NCI-H2107 (cell line): Measurements from ENCODE around the gene RBMS3.
"Not testable (repeated sequence)": the region's sequence is repeated elsewhere in the genome, so short reads cannot be mapped to it uniquely, and the experiment has no call there.

Source experiments
- DNase-seq: peaks from one replicate; lab custom pipeline; 2025; lab: John Stamatoyannopoulos, UW

The RBMS3 gene

DNA sequence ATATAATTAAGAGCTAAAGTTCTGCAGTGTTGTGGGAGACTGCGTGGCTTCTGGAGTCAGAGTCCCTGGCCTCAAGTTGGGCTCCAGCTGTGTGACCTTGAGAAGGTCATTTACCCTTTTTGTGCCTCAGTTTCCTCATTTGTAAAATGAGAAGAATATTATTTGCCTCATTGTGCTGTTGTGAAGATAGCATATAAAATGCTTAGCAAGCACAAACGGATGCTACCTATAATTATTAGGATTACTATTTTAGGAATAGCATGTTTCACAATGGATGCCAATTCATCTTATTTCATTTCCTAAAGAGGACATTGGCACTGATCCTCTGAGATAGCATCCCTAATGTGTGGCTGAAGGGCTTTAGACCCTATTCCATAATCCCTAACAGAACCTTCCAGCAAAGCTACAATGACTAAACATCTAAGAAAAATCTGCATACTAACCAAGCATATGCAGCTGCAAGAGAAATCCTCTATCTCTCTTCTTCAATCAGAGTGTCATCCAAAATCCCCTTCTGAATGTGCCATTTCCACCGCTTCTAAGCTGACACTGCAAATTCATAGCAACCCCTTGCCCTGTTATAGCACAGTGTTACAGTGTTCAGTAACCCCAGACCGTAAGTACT lies 148.3 kb downstream of the RBMS3 start:
- DNase-seq: no peak

- no peak for DNase-seq
These were observed 149.7 kb downstream of the RBMS3 start for GRCh38 chr3:29430558-29430971.

- no peak for DNase-seq
These were observed 155.9 kb downstream of the RBMS3 start for GRCh38 chr3:29436612-29437323.

- no peak for DNase-seq
These were observed 157.7 kb downstream of the RBMS3 start for GRCh38 chr3:29438580-29438979.

GRCh38 chr3:29440413-29441305 lies 159.8 kb downstream of the RBMS3 start:
- DNase-seq: no peak

DNA sequence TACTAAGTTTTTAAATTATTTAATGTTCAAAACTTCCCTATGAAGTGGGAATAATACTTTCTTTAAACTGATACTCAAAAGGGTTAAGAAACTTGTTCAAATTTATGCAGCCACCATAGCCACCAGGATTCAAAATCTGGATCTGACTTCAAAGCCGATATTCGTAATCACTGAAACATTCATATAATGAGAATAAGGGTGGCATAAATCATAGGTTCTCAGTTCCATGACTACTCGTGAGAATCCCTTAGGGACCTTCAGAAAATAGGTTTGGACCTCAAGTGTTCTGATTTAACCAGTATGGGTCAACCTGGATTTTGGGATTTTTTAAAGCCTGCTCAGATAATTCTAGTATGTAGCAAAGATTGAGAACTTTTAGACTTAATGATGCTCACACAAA lies 160.6 kb downstream of the RBMS3 start:
- DNase-seq: no peak

DNA sequence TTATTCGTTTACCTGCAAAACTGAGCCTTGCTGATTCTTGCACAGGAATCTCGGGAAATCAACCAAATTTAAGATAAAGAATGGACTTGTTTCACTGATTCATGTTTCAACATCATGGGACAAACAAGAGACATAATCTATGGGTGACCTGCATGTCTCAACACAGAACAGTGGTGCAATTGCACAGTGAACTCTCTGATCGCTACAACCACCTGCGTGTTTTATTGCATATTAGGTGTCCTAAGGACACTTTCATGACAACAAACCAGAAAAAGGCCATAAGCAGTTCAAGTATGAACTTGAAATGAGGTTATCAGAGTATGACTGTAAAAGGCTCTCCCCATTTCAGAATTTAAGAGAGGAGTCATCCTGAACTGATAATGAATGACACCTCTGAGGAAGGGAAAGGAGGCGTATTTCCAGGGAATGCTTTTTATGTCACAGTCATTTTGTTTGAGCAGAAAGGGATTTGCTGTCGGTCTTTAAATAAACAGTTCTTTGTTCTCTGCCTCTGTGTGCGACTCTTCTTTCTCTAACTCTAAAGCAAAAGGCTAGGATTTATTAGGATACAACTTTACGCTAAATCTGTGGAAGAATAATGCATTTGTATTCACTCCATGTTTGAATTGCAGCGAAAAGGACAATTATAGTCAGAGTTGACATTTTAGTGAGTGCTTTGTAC lies 167.2 kb downstream of the RBMS3 start:
- DNase-seq: no peak

- DNase-seq: no peak
These were observed 171.0 kb downstream of the RBMS3 start for GRCh38 chr3:29451920-29452319.

- DNase-seq: no peak
These were observed 172.0 kb downstream of the RBMS3 start for GRCh38 chr3:29452934-29453283.

DNA sequence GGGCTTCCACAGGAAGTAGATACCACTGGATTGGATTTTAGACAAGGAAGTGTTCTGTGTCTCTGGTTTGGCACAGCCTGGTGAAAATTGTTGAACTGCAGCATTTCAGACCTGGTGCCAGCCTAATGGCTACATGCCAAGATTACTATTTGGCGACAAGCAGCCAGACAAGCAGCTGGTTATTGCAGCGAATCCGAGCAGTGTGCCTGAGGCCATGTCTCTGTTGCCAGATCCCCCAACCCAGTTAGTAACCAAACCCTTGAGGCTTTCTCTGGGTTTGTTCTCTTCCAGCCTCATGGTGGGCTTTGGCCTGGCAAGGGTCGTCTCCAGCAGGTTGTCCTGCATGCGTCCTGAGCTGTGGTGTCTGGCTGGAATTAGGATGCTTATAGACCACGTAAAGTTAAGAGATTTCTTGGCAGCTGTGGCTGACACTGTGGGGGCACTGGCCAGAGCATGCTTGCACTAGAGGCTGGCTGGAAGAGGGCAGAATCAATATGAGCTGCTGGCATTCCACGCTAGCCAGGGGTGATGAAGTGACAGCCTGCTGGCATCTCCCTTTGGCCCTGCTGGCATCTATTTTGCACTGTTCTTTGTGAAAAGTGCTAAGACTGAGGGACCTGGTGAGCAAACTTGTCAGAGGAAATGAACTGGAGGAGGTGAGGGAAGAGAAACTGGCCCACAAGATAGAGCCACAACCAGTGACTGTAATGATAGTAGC lies 172.6 kb downstream of the RBMS3 start:
- DNase-seq: no peak

- DNase-seq: no peak
These were observed 173.3 kb downstream of the RBMS3 start for GRCh38 chr3:29454161-29454611.

GRCh38 chr3:29456901-29457300 lies 176.0 kb downstream of the RBMS3 start:
- no peak for DNase-seq

GRCh38 chr3:29463304-29463703 lies 182.4 kb downstream of the RBMS3 start:
- DNase-seq: no peak

DNA sequence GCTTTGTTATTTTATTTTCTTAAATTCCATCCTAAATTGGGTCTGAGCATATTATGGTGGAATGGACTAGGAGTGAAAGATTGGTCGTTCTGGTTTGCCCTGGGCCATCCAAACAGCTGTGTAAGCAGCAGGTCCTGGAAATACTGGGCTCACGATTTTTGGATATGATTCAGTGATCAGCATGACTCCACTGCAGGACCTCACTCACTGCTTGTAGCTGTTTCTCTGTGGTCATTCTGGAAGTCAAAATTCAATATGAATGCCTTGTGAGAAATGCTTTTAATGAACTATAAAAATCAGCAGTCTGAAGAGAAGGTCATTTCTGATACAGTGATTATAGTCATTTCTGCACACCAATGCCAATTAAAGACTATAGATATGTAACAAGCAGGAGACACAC lies 185.0 kb downstream of the RBMS3 start:
- DNase-seq: no peak

DNA sequence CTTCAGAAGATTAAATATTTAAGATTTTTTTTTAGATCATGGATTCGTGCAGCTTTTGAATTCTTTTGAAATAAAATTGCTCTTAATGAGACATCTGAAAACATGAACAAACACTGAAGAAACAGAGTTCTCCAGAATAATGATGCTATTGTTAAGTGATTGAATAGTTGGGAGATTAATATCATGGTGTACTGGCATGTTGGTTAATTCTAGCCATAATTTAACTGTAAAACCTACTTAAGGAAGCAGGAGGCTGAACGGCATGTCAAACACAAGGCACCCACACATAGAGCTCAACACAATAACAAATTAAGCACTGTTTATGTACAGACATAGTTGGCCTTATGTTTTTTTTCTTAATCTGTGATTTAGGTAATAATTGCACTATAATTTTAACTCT lies 185.6 kb downstream of the RBMS3 start:
- DNase-seq: no peak

DNA sequence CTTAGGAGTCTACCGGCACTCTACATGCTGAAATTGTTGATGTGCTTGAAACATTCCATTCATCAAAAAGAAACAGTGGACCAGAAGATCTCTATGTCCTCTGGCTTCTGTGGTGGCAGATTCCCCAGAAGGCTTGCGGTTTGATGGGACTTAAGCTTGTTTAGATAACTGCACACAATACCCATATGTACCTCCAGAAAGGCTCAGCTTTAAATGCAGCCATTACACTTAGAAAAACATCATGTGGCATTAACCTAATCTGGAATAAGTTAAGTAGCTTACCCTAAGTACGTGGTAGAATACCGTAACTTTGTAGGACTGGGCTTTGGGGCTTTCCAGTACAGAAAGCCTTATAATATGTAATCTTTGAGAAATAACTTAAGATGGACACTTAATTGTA lies 187.3 kb downstream of the RBMS3 start:
- no peak for DNase-seq

DNA sequence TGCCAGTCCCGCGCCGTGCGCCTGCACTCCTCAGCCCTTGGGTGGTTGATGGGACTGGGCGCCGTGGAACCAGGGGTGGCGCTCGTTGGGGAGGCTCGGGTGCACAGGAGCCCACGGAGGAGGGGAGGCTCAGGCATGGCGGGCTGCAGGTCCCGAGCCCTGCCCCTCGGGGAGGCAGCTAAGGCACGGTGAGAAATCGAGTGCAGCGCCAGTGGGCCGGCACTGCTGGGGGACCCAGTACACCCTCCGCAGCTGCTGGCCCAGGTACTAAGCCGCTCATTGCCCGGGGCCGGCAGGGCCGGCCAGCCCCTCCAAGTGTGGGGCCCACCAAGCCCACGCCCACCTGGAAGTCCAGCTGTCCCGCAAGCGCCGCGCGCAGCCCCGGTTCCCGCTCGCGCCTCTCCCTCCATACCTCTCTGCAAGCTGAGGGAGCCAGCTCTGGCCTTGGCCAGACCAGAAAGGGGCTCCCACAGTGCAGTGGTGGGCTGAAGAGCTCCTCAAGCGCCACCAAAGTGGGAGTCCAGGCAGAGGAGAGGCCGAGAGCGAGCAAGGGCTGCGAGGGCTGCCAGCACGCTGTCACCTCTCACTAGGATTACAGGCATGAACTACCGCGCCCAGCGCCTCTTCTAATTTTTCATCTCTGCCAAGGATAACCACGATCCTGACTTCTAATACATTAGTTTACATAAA lies 192.8 kb downstream of the RBMS3 start:
- not testable (repeated sequence) for DNase-seq

- DNase-seq: no peak
These were observed 194.5 kb downstream of the RBMS3 start for GRCh38 chr3:29475305-29475840.

DNA sequence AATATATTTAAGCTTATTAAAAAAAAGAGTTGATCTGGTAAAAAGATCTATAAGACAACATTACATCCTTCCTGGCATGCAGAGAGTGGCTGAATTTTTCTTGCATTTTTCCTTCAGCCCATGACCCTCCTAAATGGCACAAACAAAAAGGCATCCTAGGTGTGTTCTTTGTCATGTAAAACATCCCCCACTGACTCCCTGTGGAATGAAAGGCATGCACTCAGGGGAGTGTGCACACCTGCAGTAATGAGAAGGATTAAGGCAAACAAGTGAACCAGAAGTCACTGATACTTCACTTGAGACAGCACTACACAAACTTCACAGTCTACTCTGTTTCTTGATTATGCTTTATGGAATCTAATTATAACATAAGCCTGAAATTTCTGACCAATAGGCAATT lies 195.0 kb downstream of the RBMS3 start:
- DNase-seq: no peak

DNA sequence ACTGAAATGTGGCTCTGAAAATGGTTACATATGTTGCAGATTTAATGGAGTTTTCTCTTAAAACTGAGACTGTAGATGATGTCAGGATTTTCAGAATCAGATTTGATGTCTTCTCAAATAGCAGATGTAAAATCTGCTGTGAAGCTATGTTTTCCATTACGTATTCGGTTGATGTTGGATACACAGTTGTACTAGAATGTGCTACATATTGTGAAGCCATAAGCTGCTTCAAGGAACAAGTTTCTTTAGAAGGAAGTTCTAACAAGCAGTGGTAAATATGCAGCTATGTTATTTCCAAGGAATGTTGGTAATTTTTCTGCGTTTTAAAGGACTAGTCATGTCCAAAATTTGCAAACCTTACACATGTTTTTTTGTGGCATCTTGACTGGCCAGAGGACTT lies 197.7 kb downstream of the RBMS3 start:
- no peak for DNase-seq

- no peak for DNase-seq
These were observed 200.4 kb downstream of the RBMS3 start for GRCh38 chr3:29481249-29481648.
